ELR (cell line): Measurements from ENCODE around the gene COL18A1.
"Not testable (repeated sequence)": the region's sequence is repeated elsewhere in the genome, so short reads cannot be mapped to it uniquely, and the experiment has no call there.

Experiments used
- DNase-seq: peaks from one replicate; pipeline ENCODE4 v3.0.0-alpha.2; 2015; ENCODE audit warnings: low read depth

The COL18A1 gene

DNA sequence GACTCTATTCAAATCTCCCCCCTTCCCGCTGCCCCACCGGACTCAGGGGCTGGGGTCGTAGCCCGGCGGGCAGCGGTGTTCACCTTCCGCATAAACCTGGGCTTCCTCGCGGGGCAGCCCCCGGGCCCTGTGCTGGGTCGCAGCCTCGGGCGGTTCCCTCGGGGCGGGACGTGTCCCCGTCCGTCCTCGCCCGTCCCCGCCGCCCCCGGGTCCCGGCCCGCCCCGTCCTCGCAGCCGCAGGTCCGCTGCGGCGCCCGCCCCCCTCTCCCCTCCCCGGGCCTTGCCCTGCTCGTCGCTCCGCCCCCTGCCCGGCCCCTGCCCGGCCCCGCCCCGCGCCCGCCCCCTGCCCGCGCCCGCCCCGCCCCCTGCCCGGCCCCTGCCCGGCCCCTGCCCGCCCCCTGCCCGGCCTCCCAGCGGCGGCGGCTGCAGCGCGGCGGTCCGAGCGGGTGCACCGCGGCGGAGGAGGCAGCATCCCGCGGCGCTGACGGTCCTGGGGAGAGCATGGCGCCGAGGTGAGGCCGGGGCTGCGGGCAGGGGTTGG is at the start of gene COL18A1:
Gene COL18A1 (plus strand): TSS at position 436 of the 541 bp plus-strand sequence. CDS start 66 bp downstream, at position 502.
- DNase-seq: peak; percentile 65

DNA sequence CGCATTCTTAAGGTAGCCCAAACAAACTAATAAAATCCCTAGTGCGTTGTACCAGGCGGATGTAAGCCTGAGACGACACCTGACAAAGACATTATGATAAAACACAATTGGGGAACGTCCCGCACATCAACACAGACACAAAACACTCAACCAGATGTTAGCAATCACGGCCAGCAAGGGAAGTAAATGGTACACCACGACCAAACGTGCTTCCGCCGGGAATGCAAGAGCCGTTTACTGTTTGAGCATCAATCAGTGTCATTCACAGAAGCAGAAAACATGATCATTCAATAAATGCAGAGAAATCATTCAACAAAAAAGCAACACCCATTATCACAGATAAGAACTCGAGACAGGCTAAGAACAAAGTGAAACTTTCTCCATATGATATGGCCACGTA is 49.4 kb upstream of the COL18A1 start:
- no peak for DNase-seq

DNA sequence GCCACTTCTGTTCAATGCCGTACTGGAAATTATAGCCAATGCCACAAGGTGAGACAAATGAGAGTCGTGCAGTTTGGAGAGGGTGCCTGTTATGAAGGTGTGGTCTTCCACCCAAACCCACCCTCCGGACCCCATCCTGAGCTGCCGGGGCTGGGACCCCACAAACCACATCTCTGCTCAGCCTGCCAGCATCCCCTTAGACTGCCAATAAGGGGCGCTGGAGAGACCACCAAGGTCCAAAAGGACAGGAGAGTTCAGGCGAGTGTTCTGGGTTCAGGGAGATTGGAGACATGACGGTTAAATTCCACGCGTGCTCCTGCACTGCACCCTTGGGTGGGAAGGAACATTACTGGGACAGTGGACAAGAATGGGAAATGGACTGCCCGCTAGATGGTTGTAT is 48.7 kb upstream of the COL18A1 start:
- peak; percentile 20 for DNase-seq

DNA sequence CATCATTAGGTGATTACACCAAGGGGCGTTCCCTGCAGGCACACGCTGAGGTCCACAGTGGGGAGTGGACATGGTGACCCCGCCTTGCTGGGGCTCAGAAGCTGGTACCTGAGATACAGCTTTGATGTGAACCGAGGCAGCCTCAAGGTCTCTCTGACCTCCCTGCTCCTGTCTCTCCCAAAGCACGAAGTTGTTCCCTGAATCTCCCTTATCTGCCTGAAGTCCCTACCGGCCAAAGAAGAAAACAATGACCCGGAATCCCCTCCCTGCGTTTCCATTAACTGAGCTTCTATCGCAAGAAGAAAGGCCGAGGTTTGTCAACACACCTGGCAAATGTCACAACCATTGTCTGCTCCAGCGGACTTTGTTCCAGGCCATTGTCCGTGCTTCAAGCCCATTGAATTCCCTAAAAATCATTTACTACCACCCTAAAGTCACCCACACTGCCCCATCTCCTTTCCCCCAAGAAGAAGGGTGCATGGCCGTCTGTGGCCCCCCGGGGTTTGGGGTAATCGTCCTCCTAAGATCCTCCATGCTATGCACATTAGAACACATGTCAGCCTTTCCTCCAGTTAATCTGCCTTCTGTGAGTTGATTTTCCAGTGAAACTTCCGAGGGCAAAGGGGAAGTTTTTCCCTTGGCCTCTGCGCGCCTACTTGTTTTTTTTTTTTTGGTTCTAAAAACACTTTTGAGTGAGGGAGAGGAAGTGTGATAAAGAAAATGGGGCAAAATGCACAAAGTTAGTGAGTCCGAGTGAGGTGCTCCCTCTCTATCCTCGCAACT is 48.1 kb upstream of the COL18A1 start:
- DNase-seq: no peak

DNA sequence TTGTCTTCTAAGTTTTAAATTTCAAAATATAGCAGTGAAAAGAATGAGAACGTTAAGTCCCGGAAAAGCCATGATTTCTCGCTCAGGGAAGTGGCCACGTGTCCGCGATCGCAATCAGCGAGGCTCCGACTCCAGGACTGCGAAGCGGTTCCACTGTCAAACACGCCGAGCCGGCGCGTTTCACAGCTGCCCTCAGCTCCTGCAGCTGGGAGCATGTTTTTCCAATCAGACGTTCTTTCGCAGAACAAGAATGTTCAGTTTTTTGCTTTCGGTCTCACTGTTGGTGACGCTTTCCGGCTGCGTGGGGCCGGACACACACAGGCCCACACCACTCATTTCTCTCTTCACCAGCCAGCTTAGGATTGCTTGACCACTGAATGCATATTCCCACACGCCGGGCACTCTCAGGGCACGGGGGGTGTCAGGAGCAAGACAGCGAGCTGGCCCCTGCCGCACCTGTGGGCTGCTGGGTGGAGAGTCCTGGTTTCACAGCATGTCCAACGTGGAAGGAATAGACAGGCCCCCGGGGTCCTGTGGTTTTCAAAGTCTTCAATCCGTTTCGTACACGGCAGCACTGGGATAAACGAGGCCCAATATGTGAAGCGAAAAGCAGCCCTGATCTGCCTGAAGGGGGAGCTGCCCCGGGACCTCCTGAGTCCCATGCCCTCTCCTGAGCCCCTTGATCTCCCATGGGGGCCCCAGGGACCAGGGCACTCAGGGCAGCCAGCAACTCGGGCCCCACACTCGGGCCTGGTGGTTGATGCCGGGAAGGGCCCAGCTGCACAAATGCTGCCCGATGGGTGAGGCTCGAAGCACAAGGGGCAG is 47.3 kb upstream of the COL18A1 start:
- no peak for DNase-seq

DNA sequence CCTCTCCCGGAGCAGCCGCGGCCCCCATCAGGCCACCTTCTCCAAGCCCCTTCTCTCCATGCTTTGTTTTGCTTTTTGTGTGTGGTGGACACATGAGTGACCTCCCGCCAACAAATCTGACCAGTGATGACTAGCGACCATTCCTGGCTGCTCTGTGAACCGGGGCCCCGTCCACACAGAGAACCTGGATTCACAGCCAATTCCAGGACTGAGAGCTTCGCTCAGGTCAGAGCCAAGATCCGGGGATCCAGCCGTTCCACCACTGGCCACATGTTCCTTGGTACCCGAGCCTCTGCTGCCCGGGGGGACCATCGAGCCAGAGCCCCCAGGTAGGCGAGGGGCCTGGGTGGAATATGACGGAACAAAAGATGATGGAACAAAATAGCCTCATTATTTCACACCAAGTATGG is 46.7 kb upstream of the COL18A1 start:
- no peak for DNase-seq

DNA sequence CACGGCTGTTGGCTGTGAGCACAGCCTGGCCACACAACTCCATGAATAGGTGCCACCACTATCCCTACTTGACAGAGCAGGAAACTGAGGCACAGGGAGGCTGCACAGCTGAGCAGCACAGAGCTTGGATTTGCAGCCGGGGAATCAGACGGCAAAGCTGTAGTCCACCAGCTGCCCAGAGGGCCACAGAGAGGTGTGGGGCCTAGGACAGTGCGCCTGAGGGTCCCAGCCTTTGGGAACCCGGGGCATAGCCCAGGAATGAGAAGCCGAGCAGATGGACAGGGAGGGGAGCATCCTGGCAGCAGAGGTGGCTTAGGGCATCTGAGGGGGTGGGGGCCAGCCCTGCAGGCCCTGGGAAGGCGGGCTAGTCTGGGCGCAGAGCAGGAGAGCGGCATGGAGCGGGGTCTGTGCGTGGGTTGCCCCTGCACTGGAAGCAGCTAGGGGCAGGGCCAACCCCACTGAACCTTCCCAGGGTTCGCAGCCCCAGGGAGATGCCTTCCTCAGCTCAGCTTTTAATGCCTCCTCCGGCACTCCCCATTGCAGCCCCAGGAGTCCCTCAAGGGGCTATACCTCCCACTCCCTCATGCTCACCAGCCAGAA is 46.2 kb upstream of the COL18A1 start:
- no peak for DNase-seq

DNA sequence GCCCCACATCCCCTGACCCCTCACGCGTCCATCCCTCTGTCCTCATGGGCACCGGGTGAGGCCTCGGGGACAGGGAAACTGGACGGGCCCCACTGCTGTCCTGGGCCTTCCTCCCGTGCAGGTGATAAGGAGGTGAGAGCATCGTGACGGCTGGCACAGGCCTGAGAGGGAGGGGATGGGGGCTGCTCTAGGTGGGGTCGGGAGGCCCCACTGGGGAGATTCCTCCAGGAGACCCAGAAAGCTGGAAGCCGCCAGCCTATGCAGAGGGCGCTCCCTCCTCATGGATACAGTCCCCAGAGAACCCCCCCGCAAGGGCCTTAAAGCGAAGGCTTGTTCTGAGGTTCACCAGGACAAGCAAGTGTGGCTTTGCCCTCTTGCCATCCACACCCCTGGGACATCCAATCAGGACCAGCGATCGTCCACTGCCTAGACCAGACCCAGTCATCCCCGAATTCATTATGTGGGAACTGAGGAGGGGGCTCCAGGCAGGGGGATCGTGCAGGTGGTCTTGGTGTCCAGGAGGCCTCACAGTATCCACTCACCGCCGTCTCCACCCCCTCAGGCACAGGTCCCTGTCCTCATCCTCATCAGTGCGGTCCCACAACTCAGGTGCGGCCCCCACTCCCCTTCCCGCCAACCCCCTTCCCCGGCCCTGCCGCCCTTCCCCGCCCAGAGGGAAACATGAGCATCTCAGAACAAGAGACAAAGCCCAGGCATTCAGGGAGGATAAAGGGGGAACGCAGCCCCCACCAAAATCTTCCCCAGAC is 45.3 kb upstream of the COL18A1 start:
- no peak for DNase-seq

DNA sequence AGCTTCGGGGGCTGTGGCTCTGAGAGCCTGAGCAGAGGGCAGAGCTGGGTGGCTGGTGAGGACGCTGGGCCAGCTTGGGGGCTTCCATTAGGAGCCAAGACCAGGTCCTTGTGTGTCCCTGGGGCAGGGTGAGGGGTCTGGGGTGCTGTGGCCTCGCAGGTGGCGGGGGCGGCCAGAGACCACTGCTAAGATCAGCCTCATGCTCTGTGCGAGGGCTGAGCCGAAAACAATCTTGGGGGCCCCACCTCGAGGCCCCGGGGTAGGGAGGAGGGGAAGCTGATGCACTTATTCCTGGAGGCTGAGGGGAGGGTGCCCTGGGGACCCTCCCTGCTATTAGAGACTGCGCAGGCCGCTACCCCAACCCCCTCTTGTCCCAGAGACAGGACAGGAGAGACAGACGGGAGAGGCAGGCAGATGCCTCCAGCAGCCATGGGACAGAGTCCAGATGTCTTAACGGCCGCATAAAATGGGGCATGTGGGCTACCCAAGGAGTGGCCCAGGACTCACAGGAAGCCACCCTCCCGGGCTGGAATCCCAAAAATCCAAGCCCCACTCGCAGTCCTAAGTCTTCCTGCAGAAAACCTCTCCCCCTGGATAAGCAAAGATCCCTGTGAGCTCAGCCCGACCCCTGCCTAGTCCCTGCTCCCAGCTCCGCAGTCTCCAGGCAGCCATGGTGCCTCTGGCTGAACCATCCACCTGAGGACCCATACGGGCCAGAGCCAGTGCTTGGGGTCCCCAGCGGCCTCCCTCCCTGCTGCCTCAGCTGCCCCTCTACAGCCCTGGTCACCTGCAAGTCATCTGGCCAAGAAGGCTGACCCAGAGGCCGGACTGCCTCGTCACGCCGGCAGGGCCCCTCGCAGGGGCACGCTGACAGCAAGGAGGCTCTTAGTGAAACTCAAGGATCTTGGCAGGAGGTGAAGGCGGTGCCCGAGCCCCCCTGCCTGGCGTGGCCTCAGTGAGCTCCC is 43.6 kb upstream of the COL18A1 start:
- no peak for DNase-seq

DNA sequence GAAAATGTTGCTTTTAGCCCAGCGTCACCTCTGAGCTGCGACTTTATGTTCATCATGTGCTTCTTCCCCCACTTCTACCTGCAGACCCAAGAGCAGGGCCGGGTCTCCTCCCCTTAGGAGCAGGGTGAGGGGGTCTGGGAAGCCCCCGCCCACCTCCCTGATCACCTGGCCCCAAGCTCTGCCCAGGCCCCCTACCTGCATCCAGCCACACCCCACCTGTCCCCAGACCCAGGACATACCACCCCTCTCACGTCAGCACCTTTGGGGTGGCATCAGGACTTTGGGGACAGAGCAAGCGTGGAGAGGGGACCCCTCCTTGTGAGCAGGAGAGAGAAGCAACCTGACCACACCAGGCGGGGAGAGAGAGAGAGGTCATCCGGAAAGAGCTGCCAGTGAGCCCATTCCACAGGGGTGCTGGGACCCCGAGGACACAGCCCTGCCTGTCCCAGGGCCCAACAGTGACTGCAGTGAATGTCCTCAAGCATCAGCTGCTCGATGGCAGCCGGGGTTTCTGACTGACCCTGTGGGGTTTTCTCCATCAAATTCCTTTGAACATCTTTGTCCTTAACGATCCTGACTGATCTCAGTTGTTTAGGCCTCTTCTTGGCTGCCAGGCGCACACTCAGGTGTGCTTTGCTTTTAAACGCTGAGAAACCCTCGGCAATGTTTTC is 42.8 kb upstream of the COL18A1 start:
- no peak for DNase-seq

DNA sequence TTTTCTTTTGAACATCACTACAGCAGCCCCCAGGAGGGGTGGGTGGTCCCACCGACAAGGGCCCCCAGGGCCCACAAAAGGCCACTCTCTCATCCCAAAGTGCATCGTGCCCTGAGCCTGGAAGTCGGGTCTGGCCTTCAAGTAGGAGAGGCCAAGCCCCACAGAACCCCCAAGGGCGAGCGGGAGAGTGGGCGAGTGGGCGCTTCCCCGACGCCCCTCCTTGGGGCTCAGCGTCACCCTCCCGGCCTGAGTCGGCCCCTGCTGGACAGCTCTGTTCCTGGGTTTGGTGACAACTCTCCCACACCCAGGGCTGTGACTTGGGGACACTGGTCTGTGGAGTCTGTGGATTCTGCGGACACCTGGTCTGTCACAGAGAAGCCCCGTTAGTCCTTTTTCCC is 42.2 kb upstream of the COL18A1 start:
- no peak for DNase-seq

DNA sequence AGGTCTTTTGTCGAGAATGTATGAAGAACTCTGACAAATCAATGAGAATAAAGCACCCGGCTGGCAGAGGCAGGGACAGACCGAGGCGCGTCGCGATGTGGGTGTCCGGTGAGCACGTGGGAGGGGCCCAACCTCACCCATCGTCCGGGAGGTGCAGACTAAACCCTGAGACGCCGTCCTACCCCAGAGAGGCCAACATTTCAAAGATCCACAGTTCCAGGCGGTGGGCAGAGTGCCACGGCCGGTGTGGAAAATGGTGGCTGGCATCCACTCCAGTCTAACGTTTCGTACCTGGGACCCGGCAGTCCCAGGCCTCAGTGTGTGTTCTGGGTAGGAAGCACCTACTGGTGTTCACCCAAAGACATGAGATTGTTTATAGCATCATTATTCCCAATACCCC is 41.7 kb upstream of the COL18A1 start:
- not testable (repeated sequence) for DNase-seq

DNA sequence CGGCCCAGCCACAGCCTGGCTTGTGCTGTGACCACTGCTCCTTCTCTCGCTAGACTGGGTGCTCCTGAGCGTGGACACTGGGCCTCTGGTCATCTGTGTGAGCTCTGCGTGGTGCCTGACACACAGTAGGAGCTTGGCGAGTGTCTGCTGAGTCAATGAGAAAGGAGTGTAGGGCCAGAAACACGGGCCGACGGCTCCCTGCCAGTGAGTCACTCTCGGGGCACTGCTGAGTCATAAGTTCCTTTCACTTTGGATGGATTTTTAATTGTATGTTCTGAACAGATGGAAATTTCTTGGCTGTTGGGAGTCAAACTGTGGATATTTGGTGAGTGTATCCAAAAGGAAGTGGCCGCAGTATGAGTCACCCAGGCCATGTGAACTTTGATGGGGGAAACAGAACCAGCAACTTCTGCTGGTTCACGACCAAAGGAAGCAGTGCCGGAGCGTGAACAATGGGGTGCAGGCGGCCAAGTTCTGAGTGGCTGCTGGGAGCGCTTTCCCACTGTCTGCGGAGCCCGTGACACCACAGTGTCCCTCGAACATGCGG is 41.0 kb upstream of the COL18A1 start:
- DNase-seq: peak; percentile 100

DNA sequence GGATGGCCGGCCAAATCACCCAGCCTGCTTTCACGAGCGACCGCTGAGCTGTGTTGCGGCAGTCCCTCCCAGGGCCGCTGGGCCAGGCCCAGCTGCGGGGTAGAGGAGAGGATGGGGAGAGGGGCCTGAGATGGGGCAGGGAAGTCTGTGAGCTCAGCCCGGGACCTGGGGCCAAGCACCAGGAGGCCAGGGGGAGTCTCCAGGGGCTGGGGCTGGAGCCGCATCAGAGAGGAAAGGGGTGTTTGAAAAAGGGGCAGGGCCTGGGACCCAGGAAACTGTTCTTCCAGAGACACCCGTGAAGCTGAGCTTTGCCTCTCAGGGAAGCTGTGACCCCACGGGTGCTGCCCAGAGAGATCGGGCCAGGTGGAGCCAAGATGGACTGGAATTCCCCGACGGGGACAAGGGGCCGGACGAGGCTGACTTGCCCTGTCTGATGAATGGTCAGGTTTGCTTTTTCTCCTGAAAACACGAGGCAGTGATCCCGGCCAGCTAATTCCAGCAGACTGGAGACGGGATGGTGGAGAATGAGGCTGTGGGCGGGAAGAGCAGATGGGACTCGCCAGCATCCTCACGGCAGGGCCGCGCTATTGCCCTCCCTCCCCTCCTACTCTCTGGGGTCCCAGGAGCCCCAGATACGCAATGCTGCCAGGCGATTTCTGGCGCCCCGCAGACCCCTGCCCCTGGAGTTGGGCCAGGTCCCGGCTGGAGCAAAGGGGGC is 40.3 kb upstream of the COL18A1 start:
- peak; percentile 76 for DNase-seq

DNA sequence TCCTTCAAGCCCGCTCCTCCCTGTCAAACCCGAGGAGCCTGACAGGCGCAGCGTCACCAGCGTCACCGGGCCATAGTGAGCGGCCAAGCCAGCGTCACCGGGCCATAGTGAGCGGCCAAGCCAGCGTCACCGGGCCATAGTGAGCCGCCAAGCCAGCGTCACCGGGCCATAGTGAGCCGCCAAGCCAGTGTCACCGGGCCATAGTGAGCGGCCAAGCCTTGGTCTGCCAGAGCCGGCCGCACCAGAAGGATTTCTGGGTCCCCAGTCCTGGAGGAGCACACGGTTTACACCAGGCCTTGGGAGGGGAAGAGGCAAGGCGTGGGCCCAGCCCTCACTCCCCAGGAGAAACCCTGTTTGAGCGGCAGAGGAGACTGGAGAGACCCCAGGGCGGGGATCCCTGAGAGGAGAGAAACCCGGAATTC is 39.8 kb upstream of the COL18A1 start:
- no peak for DNase-seq

DNA sequence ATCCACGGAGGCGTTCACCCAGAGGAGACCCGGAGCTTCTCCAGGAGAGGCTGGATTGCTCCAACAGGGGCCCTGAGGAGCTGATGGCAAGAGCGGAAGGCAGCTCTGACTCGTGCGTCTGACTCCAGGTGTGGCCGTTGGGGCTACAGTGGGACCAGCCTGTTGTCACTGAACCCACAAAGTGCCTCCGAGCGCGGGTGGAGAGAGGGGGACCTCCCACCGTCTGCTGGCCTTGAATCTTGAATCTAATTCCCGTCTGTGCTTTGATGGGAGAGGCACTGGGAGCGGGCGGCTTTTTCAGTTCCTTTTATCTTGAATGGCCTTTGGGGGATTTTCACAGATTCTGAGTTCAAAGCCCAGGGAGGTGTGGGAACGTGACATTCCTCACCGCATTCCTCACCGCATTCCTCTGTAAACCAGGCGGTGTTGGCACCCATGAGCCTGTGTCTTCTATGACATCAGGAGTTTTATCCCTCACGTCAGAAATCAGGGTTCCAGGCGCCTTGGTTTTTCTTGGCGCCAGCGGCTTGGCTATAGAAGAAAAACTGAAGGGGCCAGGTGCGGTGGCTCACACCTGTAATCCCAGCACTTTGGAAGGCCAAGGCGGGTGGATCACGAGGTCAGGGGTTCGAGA is 39.2 kb upstream of the COL18A1 start:
- DNase-seq: peak; percentile 84

DNA sequence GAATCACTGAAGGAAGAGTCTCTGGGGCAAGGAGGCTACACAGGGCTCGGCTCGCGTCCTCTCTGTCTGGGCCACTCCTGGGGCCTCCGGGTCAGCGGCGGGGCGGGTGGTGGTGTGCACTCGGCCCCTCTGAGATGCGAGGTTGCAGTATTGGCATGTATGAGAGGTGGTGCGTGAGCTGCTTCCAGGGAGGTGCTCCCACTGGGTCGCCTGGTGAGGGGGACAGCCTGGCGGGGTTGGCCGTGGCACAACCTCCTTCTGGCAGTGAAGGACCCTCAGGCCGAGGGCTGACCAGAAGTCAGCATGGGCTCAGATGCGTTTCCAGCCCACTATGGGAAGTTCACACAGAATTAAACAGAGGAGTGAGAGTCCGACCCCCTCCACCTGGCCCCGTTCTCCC is 38.5 kb upstream of the COL18A1 start:
- DNase-seq: no peak

DNA sequence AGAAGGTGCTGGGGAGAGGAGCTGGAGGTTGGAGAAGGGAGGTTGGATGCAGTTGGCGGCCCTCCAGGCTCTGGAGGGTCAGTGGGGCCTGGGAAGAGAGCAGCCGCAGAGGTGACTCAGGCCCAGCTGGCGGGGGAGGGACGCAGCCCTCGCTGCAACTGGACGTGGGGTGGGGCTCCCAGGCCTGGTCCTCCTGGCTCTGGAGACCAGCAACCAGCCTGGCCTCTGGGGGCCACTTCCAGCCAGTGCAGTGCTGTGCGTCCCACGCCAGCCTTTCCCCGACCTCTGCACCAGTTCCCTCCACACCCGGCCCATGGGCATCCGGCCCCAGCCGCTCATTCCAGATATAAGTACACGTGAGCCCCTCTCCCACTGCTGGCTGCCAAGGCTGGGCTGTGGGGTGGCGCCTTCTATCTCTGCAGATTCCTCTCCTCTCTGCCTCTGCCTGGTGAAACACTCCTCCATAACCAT is 38.0 kb upstream of the COL18A1 start:
- DNase-seq: peak; percentile 96
